Measurements from ENCODE around the gene ELAVL1.

DNA sequence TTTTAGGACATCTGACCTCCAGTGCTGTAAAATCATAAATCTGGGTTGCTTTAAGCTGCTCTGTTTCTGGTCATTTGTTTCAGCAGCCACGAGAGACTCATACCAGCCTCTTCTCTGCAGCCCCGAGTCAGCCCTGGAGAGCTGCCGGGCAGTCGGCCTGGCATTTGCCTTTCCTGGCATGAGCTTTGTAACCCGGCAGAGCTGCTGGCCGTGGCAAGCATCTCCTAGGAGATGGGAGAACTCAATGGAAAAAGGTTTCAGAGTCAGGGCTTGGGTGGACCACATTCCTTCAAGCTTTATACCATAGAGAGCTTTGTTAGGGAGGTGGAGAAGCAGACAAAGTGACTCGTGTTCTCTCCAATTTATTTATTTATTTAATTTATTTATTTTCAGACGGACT, 25.5 kb upstream of the ELAVL1 start:
- TF ChIP-seq POLR2A (IDR thresholded peaks at IDR 0.05) = no peak
- TF ChIP-seq, protein P1, sequence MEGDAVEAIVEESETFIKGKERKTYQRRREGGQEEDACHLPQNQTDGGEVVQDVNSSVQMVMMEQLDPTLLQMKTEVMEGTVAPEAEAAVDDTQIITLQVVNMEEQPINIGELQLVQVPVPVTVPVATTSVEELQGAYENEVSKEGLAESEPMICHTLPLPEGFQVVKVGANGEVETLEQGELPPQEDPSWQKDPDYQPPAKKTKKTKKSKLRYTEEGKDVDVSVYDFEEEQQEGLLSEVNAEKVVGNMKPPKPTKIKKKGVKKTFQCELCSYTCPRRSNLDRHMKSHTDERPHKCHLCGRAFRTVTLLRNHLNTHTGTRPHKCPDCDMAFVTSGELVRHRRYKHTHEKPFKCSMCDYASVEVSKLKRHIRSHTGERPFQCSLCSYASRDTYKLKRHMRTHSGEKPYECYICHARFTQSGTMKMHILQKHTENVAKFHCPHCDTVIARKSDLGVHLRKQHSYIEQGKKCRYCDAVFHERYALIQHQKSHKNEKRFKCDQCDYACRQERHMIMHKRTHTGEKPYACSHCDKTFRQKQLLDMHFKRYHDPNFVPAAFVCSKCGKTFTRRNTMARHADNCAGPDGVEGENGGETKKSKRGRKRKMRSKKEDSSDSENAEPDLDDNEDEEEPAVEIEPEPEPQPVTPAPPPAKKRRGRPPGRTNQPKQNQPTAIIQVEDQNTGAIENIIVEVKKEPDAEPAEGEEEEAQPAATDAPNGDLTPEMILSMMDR (IDR thresholded peaks at IDR 0.05) = no peak

Data from right lobe of liver (tissue), 4 donors.